Activated CD8-positive, alpha-beta memory T cell treated with anti-CD3 and anti-CD28 coated beads, Interleukin-2, amount 50 U/mL, for 1 hour (primary cell): Measurements from ENCODE around the gene GSTO2.

Experiments
- DNase-seq: peaks from one replicate; pipeline ENCODE4 v3.0.0-alpha.2; 2020; ENCODE audit errors: extremely low read depth

Gene GSTO2

DNA sequence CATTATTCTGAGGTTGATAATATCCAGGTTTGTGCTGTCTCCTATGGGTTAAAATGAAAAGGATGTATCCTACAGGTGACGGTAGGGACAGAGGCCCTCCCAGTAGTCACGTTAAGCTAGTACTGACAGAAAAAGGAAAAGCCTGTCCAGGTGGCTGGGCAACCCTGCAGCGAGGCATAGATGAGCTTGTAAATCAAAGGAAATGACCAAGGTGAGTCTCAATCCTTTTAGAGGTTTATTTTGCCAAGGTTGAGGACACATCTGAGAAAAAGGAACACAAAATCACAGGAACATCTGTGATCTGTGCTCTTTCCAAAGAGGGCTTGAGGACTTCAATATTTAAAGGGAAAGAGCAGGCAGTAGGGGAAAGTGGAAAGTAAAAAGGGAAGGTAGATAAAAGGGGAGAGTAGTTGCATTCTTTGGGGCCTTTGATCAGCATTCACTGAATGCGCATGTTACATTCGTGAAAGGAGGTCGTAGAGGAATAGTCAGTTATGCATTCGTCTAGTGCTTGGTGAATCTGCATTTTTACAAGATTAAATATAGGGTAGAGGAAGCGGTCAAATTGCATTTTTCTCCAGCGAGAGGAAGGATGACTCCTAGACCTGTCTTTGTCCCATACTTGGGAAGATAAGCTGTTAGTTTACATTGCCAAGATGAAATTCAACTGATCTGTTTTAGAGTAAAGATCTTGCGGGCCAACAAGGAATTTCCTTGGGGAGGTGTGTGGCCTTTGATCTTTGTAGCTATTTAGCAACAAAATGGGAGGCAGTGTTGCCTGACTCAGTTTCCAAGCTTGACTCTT lies 15.2 kb upstream of the GSTO2 start:
- no peak for DNase-seq

DNA sequence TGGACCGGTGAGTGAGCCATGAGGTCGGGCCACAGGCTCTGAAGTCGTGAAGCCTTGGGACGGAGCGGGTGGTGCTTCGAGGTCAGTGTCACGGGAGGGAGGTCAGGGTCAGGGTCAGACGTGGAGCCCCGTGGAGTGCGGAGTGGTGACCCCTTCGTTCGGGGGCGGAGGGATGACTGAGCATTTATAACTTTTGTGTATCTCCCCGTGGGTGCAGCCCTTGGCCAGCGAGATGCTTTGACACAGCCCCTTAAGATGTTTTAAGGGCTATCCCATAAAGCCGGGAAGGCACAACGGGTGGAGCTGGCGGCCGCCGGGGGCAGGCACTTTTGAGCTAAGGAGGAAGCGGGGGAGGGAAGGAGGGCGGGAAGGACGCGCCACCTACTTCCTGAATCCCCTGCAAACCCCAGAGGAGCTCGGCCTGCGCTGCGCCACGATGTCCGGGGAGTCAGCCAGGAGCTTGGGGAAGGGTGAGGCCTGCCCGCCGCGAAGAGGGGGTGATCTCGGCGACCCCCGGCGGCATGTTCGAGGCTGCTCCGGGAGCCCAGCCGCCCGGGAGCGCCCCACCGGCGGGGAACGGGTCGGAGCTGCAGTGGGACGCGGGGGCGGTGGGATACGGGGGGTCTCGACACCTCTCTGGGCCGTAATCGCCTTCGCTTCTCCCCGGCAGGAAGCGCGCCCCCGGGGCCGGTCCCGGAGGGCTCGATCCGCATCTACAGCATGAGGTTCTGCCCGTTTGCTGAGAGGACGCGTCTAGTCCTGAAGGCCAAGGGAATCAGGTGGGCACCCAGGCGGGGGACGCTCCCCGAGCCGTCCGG lies 14.3 kb upstream of the GSTO2 start, which contains the start of gene GSTO1:
Gene GSTO1 (plus strand): TSS at position 400 of the 818 bp plus-strand sequence. CDS start 37 bp downstream, at position 437.
- DNase-seq = no peak

DNA sequence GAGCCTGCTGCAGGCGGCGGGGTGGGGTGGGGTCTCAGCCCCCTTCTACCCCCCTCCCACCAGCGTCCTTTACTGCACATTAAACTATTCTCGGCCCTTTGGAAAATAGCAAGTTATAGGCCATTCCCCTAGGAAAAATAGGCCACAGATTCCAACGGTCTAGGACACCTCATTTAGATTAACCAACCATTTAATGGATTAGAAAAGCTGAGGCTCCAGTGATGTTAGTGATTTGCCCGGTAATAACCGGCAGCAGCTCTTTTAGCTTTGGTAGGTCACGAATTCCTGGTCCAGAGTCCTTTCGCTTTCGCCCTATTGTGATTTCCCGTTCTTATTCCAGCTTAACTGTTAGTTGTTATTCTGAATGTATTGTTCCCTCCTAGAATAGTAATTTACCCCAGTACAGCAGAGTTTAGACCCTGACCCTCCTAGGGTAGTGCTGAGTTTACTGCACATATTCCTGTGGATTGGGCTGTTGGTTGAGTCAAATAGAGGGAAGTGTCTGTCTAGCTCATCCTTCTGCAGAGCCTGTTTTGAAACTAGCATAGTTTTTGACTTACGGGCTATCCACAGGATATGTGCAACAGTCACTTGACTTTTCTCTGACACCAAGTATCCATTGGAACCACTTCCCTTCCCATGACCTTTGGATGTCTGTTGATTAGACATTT lies 13.5 kb upstream of the GSTO2 start:
- no peak for DNase-seq

DNA sequence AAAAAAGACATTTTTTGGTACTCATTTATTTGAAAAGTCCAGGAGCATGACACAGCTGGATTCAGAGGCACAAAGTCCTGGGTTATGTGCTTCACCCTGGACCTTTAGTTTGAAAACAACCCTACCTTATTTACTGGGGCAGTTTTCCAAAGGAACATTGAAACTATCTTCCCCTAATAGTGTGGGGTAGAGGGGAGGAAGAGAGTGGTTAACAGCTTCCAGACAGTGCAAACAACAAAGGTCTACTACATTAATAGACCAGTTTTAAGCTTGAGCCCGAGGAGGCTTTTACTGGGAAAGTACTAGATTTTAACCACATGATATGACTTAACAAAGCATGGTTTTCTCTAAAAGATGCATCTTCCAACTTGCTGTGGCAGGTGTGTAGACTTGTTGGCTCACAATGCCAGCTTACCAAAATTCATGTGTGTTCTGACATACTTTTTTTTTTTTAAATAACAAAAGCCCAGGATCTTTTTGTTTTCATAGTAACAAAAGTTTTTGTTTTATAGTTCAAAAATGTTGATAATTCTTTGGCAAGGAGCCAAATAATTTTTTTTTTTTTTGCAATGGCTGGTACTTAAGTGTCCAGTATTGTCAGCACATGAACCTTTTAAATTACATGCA lies 12.5 kb upstream of the GSTO2 start:
- no peak for DNase-seq

DNA sequence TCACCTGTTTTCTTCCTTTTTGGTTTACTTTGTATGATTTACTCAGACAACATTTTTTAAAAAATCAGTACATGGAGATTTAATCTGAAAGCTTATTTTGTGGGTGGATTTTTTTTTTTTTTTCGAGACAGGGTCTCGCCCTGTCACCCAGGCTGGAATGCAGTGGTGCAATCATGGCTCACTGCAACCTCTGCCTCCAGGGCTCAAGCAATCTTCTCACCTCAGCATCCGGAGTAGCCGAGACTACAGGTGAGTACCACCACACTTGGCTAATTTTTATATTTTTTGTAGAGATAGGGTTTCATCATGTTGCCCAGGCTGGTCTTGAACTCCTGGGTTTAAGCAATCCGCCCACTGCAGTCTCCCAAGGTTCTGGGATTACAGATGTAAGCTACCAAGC lies 11.7 kb upstream of the GSTO2 start:
- DNase-seq = no peak

DNA sequence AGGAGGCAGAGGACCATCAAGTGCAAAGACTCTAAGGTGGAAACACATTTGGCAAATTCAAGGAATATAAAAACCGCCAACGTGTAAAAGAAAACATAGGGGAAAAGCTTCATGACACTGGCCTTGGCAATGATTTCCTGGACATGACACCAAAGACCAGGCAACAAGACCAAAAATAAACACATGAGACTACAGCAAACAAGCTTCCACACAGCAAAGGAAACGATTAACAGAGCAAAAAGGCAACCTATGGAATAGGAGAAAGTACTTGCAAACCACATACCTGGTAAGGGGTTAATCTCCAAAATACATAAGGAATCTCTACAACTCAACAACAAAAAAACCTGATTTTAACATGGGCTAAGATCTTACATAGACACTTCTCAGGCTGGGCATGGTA lies 10.8 kb upstream of the GSTO2 start:
- no peak for DNase-seq

DNA sequence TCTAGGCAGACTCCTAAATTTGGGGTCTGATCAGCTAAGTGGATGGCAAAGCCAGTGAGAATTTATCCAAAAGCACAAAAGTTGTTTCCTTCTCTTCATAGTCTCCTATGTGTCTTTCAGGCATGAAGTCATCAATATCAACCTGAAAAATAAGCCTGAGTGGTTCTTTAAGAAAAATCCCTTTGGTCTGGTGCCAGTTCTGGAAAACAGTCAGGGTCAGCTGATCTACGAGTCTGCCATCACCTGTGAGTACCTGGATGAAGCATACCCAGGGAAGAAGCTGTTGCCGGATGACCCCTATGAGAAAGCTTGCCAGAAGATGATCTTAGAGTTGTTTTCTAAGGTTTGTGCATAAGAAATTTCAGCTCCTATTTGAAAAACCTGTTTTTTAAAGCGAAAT lies 9.5 kb upstream of the GSTO2 start:
- no peak for DNase-seq

DNA sequence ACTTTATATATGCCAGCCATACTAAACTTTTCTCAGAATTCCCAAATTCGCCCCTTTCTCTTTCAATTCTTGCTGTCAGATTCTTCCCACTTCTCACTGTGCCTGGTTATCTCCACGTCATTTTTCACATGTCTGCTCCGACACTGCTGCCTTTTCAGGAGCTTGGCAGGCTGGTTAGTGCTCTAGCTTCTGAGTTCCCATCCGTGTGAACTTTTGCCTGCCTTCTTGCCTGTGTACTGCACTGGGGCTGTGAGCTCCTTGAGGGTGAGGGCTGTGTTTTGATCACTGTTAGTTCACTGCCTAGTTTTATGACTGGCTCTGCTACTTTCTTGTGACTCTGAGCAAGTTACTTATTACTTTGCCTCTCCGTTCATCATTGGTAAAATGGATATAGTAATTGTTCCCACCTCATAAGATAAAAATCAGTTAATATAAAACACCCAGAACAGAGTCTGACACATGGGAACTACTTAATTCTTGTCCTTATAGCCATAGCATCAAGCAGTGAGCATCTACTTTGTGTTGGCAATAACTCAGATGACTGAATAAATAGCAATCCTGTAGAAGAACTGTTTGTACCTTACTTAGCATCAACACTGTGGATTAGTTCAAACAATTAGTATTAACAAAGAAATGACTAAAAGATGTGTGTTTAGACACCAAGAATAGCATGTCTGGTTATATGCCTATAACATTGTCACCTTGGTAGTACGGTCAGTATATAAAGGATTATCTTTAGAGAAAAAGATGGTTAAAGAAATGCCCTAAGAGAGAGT lies 8.8 kb upstream of the GSTO2 start:
- no peak for DNase-seq

DNA sequence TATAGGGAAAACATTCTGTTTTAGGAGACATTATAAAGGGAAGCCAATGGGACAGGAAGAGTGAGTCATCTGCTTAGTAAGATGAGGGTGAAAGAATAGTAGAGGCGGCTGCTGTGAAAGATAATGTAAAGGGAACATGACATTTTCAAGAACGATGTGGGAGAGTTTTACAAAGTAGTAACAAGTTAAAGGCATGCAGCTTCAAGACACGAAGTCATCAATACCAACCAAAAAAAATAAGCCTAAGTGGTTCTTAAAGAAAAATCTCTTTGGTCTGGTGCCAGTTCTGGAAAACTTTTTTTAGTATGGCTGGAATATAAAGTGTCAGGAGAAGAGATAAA lies 8.2 kb upstream of the GSTO2 start:
- DNase-seq = no peak

DNA sequence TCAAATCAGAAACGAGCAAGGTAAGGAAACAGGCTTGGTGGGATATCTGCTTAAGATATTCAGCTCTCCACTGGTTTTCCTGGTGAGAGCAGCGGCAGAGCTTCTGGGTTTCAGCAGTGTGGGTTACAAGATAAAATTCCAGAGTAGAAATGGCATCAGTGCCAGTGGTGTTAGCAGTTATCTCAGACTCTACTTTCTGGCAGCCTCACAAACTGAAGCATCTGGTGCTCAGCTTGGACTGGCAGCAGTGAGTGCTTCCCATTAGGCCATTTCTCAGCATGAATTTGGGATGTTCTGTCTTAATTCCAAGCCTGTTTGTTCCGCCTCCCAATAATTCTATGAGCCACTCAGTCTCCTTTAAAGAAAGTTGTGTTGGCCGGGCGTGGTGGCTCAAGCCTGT lies 6.9 kb upstream of the GSTO2 start:
- DNase-seq = no peak

DNA sequence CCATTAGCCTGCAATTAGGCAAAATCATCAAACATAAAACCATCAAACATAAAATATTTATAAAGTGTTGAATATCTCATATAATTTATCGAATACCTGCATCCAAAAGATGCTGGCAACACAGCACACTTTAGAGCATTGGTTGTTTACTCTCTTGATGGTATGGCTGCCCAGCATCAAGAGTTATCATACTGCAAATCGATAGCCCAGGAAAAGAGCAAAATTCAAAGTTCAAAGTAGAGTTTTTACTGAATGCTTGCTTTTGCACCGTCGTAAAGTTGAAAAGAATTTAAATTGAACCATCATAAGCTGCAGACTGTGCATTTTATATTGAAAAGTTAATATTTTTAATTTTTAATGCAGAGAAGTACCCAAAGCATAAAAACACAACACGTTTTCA lies 4.2 kb upstream of the GSTO2 start:
- DNase-seq = no peak

DNA sequence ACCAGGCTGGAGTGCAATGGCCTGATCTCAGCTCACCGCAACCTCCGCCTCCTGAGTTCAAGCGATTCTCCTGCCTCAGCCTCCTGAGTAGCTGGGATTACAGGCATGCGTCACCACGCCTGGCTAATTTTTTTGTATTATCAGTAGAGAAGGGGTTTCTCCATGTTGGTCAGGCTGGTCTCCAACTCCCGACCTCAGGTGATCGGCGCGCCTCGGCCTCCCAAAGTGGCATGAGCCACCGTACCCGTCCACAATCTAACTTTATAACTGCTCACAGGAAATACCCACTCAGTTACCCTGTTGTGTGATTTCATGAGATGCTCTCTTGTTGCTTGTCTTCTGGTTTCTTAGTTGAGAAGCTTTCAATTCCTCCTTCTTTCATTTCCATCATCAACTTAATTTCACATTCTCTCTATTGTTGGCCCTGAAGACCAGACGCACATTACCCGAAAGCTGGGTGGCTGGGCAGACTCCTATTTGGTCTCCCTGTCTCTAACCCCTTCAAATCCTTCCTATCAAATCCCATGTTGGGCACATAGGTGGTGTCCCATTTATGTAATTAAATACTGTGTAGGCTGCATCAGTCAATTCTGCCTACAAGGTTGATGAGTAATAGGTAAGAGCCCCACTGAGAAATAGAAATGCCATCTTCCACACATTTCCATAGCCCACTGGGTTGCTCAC lies 1.1 kb upstream of the GSTO2 start:
- no peak for DNase-seq

DNA sequence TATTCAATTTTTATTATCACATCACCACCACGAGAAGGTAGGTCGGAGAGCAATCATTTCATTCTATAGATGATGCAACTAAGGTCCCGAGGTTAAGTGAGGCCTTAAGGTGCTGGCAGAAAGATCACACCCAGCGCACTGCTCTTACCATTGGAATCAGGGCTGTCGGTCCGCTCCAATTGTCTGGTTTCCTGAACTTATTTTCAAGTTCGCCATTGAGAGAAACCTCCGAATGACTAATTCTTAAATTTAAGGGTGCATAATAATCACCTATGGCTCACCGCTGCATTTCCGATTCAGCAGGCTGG lies 625 bp upstream of the GSTO2 start:
- DNase-seq = no peak

DNA sequence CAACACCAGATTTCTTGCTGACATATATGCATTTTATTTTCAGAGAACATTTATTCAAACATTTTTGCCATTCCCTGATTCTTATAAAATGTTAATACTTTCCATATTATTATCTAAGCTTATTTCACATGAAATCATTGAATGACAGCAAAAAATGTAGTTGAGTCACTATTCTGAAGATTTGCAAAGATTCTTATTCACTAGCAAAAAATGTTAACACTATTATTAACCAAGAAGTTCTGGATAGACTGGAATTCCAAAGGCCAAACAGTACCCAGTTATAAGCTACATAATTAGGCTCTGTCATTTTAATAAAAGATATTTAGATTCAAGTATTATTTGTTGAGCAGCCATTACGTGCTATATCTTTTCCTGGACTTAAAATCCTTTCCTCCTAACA lies 4.3 kb downstream of the GSTO2 start:
- DNase-seq = no peak

DNA sequence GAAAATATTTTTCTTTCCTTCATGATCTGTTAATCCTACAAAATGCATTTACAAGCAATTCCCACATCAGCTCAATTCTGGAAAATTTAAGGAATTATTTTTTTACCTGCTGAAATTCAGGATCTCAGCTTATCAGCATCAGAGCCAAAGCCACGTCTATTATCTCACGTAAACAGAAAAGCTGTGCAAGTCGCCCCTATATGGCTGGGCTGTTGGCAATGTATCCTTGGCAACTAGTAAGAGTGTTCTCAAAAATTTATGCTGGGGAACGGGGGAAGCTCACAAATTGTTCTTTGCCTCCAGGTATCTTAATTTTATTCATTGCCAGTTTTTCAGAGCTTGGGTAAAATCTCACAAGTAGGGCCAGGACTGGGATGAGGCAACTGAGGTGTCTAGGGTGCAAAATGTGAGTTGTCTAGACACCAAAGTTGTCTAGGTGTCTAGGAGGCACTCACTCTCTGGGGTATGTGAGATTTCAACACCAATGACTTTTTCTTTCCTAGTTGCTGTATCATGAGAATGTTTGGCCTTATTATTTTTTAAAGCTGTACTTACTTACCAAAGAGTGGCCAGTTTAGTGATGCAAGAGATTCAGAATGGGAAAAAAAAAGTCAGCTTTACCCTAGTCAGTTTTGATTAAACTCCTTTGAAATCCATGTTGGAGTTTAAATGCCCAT lies 5.1 kb downstream of the GSTO2 start:
- DNase-seq = no peak

DNA sequence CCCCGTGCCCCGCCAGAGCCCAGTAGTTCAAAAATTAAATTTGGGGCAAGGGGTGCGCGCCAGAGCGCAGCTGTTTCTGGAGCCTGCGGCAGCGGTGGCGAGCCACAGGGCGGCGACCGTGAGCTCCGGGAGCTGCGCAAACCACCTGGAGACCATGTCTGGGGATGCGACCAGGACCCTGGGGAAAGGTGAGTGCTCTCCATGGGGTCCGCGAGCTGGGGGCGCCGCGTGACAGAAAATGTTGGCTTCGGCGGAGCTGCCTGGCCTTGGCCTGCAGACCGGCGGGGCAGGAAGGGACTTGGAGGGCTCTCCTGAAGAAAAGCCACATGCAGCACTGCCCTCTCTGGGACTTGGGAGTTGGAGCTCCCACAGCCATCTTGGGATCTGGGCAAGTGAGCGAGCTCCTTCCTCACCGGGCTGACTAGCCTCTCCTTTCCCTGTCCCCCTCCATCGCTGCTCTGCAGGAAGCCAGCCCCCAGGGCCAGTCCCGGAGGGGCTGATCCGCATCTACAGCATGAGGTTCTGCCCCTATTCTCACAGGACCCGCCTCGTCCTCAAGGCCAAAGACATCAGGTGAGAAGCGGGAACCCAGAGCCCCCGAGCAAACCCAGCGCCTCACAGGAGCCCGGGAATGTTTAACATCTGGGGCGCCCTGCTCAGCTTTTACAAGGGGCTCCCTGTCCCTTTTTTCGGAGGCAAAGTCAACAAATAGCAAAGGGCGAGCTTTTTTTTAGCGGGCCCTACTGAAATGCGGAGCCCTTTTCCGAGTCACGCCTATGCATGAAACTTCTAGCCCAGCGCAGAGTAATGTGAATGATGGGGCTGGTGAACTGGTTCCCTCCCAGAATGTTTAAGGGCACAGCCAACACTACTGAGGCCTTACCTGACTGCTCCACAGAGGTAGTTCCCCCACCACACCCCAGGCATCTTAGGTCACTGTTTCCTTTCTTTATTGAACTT lies 6.1 kb downstream of the GSTO2 start:
- DNase-seq = no peak

DNA sequence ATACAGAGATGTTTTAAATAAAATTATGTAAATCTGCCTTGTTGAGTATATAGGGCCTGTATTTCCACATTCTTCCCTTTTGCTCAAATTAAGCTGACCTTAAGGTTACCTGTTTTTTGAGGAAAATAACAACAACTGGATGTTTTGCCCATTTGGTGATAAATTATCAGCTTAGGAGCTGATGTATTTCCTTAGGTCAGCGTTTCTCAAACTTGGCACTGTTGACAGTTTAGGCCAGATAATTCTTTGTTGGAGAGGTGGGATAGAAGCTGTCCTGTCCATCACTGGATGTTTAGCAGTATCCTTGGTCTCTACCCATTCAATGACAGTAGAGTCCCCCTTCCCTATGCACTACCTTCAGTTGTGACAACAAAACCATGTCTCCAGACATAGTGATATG lies 7.2 kb downstream of the GSTO2 start:
- DNase-seq = no peak

DNA sequence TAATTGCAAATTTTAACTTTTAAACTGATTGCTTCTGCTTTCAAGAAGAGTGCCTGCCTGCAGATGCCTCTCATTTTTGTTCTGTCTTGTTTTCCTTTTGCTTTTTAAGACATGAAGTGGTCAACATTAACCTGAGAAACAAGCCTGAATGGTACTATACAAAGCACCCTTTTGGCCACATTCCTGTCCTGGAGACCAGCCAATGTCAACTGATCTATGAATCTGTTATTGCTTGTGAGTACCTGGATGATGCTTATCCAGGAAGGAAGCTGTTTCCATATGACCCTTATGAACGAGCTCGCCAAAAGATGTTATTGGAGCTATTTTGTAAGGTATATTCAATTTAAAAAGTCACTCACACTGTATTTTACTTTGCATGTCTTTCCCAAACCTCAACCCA lies 8.8 kb downstream of the GSTO2 start:
- no peak for DNase-seq

DNA sequence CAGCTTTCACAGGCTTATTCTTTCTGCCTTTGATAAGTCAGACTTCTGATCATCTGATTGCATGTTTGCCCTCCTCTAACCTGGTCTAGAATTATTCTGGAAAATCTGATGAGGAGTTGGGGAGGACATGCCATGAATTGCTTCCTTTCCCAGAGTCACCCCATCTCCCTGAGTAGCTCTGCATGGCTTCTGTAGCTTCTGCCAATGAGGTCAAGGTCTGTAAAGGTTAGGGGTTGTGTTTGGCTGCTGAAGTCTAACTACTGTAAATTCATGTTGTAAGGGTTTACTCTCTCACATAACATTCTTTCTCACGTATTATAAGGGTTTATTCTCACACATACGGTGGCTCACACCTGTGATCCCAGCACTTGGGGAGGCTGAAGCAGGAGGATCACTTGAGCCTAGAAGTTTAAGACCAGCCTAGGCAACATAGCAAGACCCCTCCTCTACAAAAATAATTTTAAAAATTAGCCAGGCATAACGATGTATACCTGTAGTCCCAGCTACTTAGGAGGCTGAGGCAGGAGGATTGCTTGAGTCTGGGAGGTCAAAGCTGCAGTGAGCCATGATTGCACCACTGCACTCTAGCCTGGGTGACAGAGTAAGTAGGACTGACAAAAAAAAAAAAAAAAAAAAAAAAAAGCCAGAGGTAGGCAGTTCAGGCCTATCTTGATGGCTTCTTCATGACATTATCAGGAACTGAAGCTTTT lies 10.7 kb downstream of the GSTO2 start:
- no peak for DNase-seq
